Measurements from ENCODE around the gene TMEM255B. TPM values are rescaled to one million over a fixed set of nuclear protein-coding genes. Genes with fewer than 3 reads are reported as not detected.

Gene TMEM255B
- total and polyA plus RNA-seq, 2 of the 4 experiments (the other 2 are of a cell fraction): 0.36 to 0.94 TPM

- ATAC-seq (ENCODE audit: low read depth) (no peak), DNase-seq (no peak)
- POLR2A ChIA-PET (ENCODE audit: unreplicated experiment): interaction anchor here (0.5 kb wide), 1 partner anchor 31 kb away, joined by 8 read pairs; no protein-coding TSS in a partner anchor
- Histone ChIP-seq H4K5ac (ENCODE audit: low read depth, low read length) (peak overlapping the region; percentile 10; the same call in 1 of the 2 replicates), H3K4me1 (ENCODE audit: control insufficient read depth, insufficient read depth, low read length) (peaks cover 51% of the 10 kb centered on the region), H3K27ac (ENCODE audit: insufficient read depth, low read length) (peak overlapping the region; percentile 53; the same call in 1 of the 2 replicates), H2BK15ac (ENCODE audit: low read depth, low read length) (no peak overlapping the region), H3K14ac (replicated peaks; ENCODE audit: low read depth, low read length) (peak overlapping the region; percentile 29), H2BK120ac (ENCODE audit: low read depth, low read length) (peak overlapping the region; percentile 44), H4K8ac (ENCODE audit: low read depth in 2 of 2, low read length in 2 of 2) (peak overlapping the region in 1 of 2 experiments; percentile 45; a peak in 1 of 4 replicates), H3K23ac (ENCODE audit: low read depth, low read length) (no peak overlapping the region), H2AK5ac (ENCODE audit: low read depth, low read length) (peak overlapping the region; percentile 77; the same call in 1 of the 2 replicates), H2BK20ac (ENCODE audit: low read depth, low read length) (no peak overlapping the region), H3K4me2 (ENCODE audit: low read depth, low read length) (no peak overlapping the region), H4K20me1 (ENCODE audit: insufficient read depth, low read length) (peaks cover 100% of the 10 kb centered on the region), H3K56ac (ENCODE audit: extremely low read depth, insufficient read depth, low read length) (no peak overlapping the region), H3K4ac (ENCODE audit: low read depth, low read length) (peak overlapping the region; percentile 49), H3K4me3 (ENCODE audit: insufficient read depth, low read depth, low read length) (no peak overlapping the region), H3K27me3 (ENCODE audit: control insufficient read depth, insufficient read depth, low read length) (no peaks in the 10 kb centered on the region), H3K79me1 (ENCODE audit: low read depth in 1 of 2, low read length in 2 of 2) (peaks cover 14 to 95% of the 10 kb centered on the region in 2 experiments), H3K18ac (ENCODE audit: low read depth, low read length) (peak overlapping the region; percentile 4; the same call in 1 of the 2 replicates), H3K9ac (ENCODE audit: low read depth, low read length) (no peak overlapping the region; the same call in 1 of the 2 replicates), H4K91ac (ENCODE audit: insufficient read depth, low read depth, low read length) (no peak overlapping the region), H2AFZ (replicated peaks; ENCODE audit: low read length, poor library complexity) (no peak overlapping the region), H3K9me3 (ENCODE audit: control insufficient read depth, insufficient read depth, low read length) (no peaks in the 10 kb centered on the region), H3K36me3 (ENCODE audit: control insufficient read depth, insufficient read depth, low read length) (peaks cover 31% of the 10 kb centered on the region), H2AK9ac (replicated peaks; ENCODE audit: low read depth, low read length, poor library complexity) (peak overlapping the region; percentile 81), H2BK5ac (ENCODE audit: low read depth, low read length, poor library complexity, severe bottlenecking) (peak overlapping the region; percentile 38), H3K9me1 (ENCODE audit: insufficient read depth, low read length) (peaks cover 54% of the 10 kb centered on the region)
- intact Hi-C loops (cut with micrococcal nuclease): no loop called here
- in situ Hi-C loops (cut with MboI; ENCODE audit: low sequenced_read_pairs): no loop called here
- CTCF ChIA-PET: no interaction called here
- no TSS peak for BruUV-seq (replicated peaks)
- WGBS, 2 experiments (ENCODE audit: extremely low coverage in 2 of 2, insufficient read length in 1 of 2): 85% methylated on average over 26 of the region's 33 CpGs; no CpG with 5 or more reads in 1 of the 2 experiments
- dilution Hi-C loops (cut with HindIII; ENCODE audit: low sequenced_read_pairs, unreplicated experiment): no loop called here
- TF ChIP-seq RCOR1 (IDR thresholded peaks at IDR 0.05; ENCODE audit: insufficient replicate concordance, low read length) (no peak), SMC3 (IDR thresholded peaks at IDR 0.05; ENCODE audit: low read depth, low read length) (no peak), POLR2A (IDR thresholded peaks at IDR 0.05; ENCODE audit: low read depth, low read length) (no peak), RAD21 (IDR thresholded peaks at IDR 0.05; ENCODE audit: low read length) (no peak), CTCF (conservative IDR thresholded peaks at IDR 0.05; ENCODE audit: low read depth, low read length) (no peak), MAZ (IDR thresholded peaks at IDR 0.05; ENCODE audit: borderline replicate concordance, low read depth, low read length) (no peak), BHLHE40 (IDR thresholded peaks at IDR 0.05; ENCODE audit: low read depth, low read length) (no peak), RFX5 (IDR thresholded peaks at IDR 0.05; ENCODE audit: low read depth, low read length) (no peak), CEBPB (IDR thresholded peaks at IDR 0.05; ENCODE audit: low read depth, low read length) (no peak), FOS (IDR thresholded peaks at IDR 0.05; ENCODE audit: low read depth, low read length) (no peak), NFE2L2 (IDR thresholded peaks at IDR 0.05; ENCODE audit: low read depth, low read length) (no peak), USF2 (IDR thresholded peaks at IDR 0.05; ENCODE audit: low read depth, low read length) (no peak), ELK1 (IDR thresholded peaks at IDR 0.05; ENCODE audit: borderline replicate concordance, low read depth, low read length) (no peak), CHD1 (IDR thresholded peaks at IDR 0.05; ENCODE audit: low read depth, low read length) (no peak)
These were observed 96.2 kb downstream of the TMEM255B start for GRCh38 chr13:113855012-113855921.

All from IMR-90 (cell line).